Gastrocnemius medialis (tissue), 4 donors: ENCODE results near the gene TBC1D13. TPM values are rescaled to one million over a fixed set of nuclear protein-coding genes. Genes with fewer than 3 reads are reported as not detected.
A peak's percentile ranks its signal among the peaks of the same experiment; 100 is the strongest.

Experiments used
- ATAC-seq, 2 donors: fragments of 150-250 bp; one replicate each; pipeline ENCODE4 v1.9.1; 2016
- DNase-seq, 2 donors: peaks; one replicate each; pipeline ENCODE4 v3.0.0-alpha.2; 2019
- H3K27ac ChIP-seq, 4 donors: fragments of 200-600 bp; sonication (generic); 1 replicate in 1 of 4; 2 replicates in 3 of 4; pipeline ENCODE4 v1.5.1; 2016 to 2018; ENCODE audit warnings: mild to moderate bottlenecking in 2 of 4, moderate library complexity in 1 of 4
- H3K27me3 ChIP-seq, 3 donors: fragments of 200-600 bp; sonication (generic) in 2 of 3; 1 replicate in 1 of 3; 2 replicates in 2 of 3; pipeline versions ENCODE4 v1.5.1 to v1.6.0; 2016 to 2019; ENCODE audit warnings: mild to moderate bottlenecking in 1 of 3, moderate library complexity in 1 of 3
- H3K36me3 ChIP-seq, 2 donors: fragments of 200-600 bp; sonication (generic) in 1 of 2; one replicate each; pipeline ENCODE4 v1.5.1; 2017 to 2018
- H3K4me1 ChIP-seq, 2 donors: fragments of 200-600 bp; sonication (generic) in 1 of 2; one replicate each; pipeline ENCODE4 v1.5.1; 2016 to 2017; ENCODE audit warnings: mild to moderate bottlenecking in 2 of 2
- H3K4me3 ChIP-seq, 4 donors: fragments of 200-600 bp; sonication (generic) in 3 of 4; 1 replicate in 1 of 4; 2 replicates in 3 of 4; pipeline ENCODE4 v1.5.1; 2016 to 2019; ENCODE audit warnings: mild to moderate bottlenecking in 2 of 4
- H3K9me3 ChIP-seq, 3 donors: fragments of 200-600 bp; sonication (generic) in 2 of 3; 1 replicate in 1 of 3; 2 replicates in 2 of 3; pipeline ENCODE4 v1.5.1; 2016 to 2019
- CTCF ChIP-seq, 5 experiments: fragments of 450-650 bp in 3 of 5; fragments of 200-600 bp in 2 of 5; sonication (generic) in 2 of 5; IDR thresholded peaks in 4 of 5; conservative IDR thresholded peaks in 1 of 5; 1 replicate in 4 of 5; 2 replicates in 1 of 5; pipeline ENCODE4 v1.5.1; 2016 to 2019; ENCODE audit warnings: antibody characterized with exemption in 5 of 5, mild to moderate bottlenecking in 3 of 5, moderate library complexity in 3 of 5
- POLR2A ChIP-seq, 2 donors: fragments of 450-650 bp; IDR thresholded peaks; one replicate each; pipeline ENCODE4 v1.6.1; 2017; ENCODE audit warnings: antibody characterized with exemption in 2 of 2, mild to moderate bottlenecking in 2 of 2, moderate library complexity in 2 of 2
- in situ Hi-C, 4 donors: fragments of 200-750 bp; cut with MboI; loops; one replicate each; pipeline versions ENCODE4 v1.15.0 to v1.8.0; 2017; ENCODE audit warnings: low sequenced_read_pairs in 4 of 4
- intact Hi-C: fragments of 100-400 bp; cut with DNase I; formaldehyde crosslinking; loops from one replicate; pipeline ENCODE4 v1.15.1; 2023; ENCODE audit warnings: low total_unique reads
- total RNA-seq, 4 donors: library from RNA; depleted of rRNA; stranded (reverse); fragments of >200 nt; gene quantifications; one replicate each; pipeline versions ENCODE4 v1.1.0 to v1.2.3, GENCODE V29; 2016

TBC1D13 gene
- total RNA-seq, 4 donors from 2014 or later: 7.8 to 14.3 (median 11.3) TPM

- Histone ChIP-seq H3K4me1 (peaks cover 4 to 12% of the 10 kb centered on the region in 2 donors), H3K9me3 (no peaks in the 10 kb centered on the region), H3K27me3 (no peaks in the 10 kb centered on the region), H3K36me3 (peaks cover 0 to 18% of the 10 kb centered on the region in 2 donors), H3K4me3 (peak within 1 kb of the TSS; percentile 64 to 87 (median 72)), H3K27ac (peak within 1 kb of the TSS; percentile 81 to 96 (median 92))
- TF ChIP-seq POLR2A (IDR thresholded peaks at IDR 0.05): peak; percentile 87 to 97
- peak; percentile 97 to 99 (median 98) for TF ChIP-seq CTCF (IDR thresholded peaks at IDR 0.05 in 4 of 5, conservative IDR thresholded peaks at IDR 0.05 in 1 of 5)
- in situ Hi-C loops (no loop called here), intact Hi-C loops (loop anchor here (1.0 kb wide), 3 partner anchors 11 to 116 kb away; partner anchors contain the start of genes PKN3, SPOUT1 and TBC1D13)
- ATAC-seq: peak; percentile 91 to 92
- DNase-seq: peak; percentile 95 to 97
Observed at GRCh38 chr9:128818099-128818838, 31.2 kb downstream of the TBC1D13 start, which contains the start of gene ENDOG. Gene ENDOG, plus strand, starts transcription at chr9:128818500. Its CDS starts 185 bp downstream, at chr9:128818685.

- Histone ChIP-seq H3K9me3 (no peaks in the 10 kb centered on the region), H3K4me1 (peaks cover 4 to 12% of the 10 kb centered on the region in 2 donors), H3K27ac (peak overlapping the region; percentile 81 to 96 (median 92)), H3K27me3 (no peaks in the 10 kb centered on the region), H3K4me3 (peak overlapping the region; percentile 64 to 87 (median 72)), H3K36me3 (peaks cover 0 to 26% of the 10 kb centered on the region in 2 donors)
- TF ChIP-seq CTCF (IDR thresholded peaks at IDR 0.05 in 4 of 5, conservative IDR thresholded peaks at IDR 0.05 in 1 of 5) (no peak), POLR2A (IDR thresholded peaks at IDR 0.05) (no peak)
- intact Hi-C loops (loop anchor here (1.0 kb wide), 3 partner anchors 10 to 117 kb away; partner anchors contain the start of genes PKN3, SPOUT1 and TBC1D13), in situ Hi-C loops (no loop called here)
- ATAC-seq: peak; percentile 54 to 66
- DNase-seq: peak in 1 of 2 donors; percentile 57
Observed at GRCh38 chr9:128818839-128819715, 32.0 kb downstream of the TBC1D13 start.

- Histone ChIP-seq H3K4me3 (peak overlapping the region; percentile 64 to 87 (median 72)), H3K27ac (peak overlapping the region; percentile 81 to 96 (median 92)), H3K9me3 (no peaks in the 10 kb centered on the region), H3K36me3 (peaks cover 0 to 34% of the 10 kb centered on the region in 2 donors), H3K27me3 (no peaks in the 10 kb centered on the region), H3K4me1 (peaks cover 4 to 12% of the 10 kb centered on the region in 2 donors)
- no peak for ATAC-seq
- in situ Hi-C loops: no loop called here
- no peak for DNase-seq
- TF ChIP-seq POLR2A (IDR thresholded peaks at IDR 0.05) (no peak), CTCF (IDR thresholded peaks at IDR 0.05 in 4 of 5, conservative IDR thresholded peaks at IDR 0.05 in 1 of 5) (no peak)
- intact Hi-C loops: no loop called here
Observed at GRCh38 chr9:128819716-128820664, 32.9 kb downstream of the TBC1D13 start.
